Measurements from ENCODE around the gene SERPINB6. TPM values are rescaled to one million over a fixed set of nuclear protein-coding genes. Genes with fewer than 3 reads are reported as not detected.

SERPINB6 gene
- polyA plus RNA-seq, 3 donors, result 117 to 208 (median 200) TPM

DNA sequence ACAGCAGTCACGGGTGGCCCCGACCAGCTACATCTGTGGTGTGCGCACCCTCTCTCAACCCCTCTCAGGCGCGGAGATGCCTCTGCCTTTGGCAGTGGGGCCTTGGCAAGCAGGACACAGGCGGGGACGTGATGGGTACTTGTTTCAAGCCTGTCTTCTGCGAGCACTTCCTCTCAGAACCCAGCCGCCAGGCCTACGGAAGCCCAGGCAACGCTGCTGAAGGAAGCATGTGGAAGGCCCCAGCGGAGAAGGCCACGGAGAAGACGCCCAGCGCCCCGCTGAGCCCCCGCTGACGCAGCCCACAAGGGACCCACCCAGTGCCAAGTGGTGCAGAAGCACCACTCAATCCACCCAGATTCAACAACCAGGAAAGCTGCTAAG lies 13.0 kb downstream of the SERPINB6 start:
- WGBS (ENCODE audit: insufficient coverage), result 7% methylated on average over 18 of the region's 18 CpGs
- TF ChIP-seq, protein P1, sequence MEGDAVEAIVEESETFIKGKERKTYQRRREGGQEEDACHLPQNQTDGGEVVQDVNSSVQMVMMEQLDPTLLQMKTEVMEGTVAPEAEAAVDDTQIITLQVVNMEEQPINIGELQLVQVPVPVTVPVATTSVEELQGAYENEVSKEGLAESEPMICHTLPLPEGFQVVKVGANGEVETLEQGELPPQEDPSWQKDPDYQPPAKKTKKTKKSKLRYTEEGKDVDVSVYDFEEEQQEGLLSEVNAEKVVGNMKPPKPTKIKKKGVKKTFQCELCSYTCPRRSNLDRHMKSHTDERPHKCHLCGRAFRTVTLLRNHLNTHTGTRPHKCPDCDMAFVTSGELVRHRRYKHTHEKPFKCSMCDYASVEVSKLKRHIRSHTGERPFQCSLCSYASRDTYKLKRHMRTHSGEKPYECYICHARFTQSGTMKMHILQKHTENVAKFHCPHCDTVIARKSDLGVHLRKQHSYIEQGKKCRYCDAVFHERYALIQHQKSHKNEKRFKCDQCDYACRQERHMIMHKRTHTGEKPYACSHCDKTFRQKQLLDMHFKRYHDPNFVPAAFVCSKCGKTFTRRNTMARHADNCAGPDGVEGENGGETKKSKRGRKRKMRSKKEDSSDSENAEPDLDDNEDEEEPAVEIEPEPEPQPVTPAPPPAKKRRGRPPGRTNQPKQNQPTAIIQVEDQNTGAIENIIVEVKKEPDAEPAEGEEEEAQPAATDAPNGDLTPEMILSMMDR (IDR thresholded peaks at IDR 0.05), result no peak
- Histone ChIP-seq H3K27me3 (ENCODE audit: control insufficient read depth in 2 of 2, insufficient read depth in 2 of 2, low read length in 2 of 2) (no peaks in the 10 kb centered on the region), H2AFZ (ENCODE audit: insufficient read depth, low read depth, low read length, poor library complexity, severe bottlenecking) (peak overlapping the region; percentile 70), H3K36me3 (replicated peaks in 1 of 2; ENCODE audit: control insufficient read depth in 1 of 2, insufficient read depth in 2 of 2, low read length in 2 of 2) (peaks cover 13 to 42% of the 10 kb centered on the region in 2 donors), H3K9me3 (replicated peaks in 1 of 2; ENCODE audit: control insufficient read depth in 1 of 2, insufficient read depth in 1 of 2, low read length in 2 of 2) (no peaks in the 10 kb centered on the region), H3K4me1 (ENCODE audit: control insufficient read depth in 1 of 2, insufficient read depth in 2 of 2, low read length in 2 of 2) (peaks cover 25 to 30% of the 10 kb centered on the region in 2 donors), H3K4me2 (replicated peaks; ENCODE audit: extremely low read depth, low read length, poor library complexity, severe bottlenecking) (peak overlapping the region; percentile 37), H3K4me3 (replicated peaks in 1 of 3; ENCODE audit: low read depth in 2 of 3, low read length in 3 of 3) (peak overlapping the region in 1 of 3 experiments; percentile 23), H4K20me1 (ENCODE audit: insufficient read depth, low read length) (peaks cover 9% of the 10 kb centered on the region), H3K27ac (ENCODE audit: low read depth in 1 of 2, low read length in 2 of 2) (peak overlapping the region; percentile 23 to 30), H3K79me2 (ENCODE audit: insufficient read depth, low read length) (peaks cover 34% of the 10 kb centered on the region), H3K9ac (ENCODE audit: insufficient read depth, low read length, poor library complexity, severe bottlenecking) (peak overlapping the region; percentile 32)
- peak overlapping the region; percentile 27 to 68 for H3K4me3 Mint-ChIP-seq
- intact Hi-C loops (cut with micrococcal nuclease), result no loop called here
- peak overlapping the region; percentile 76 to 89 (median 86) for H3K27ac Mint-ChIP-seq
- DNase-seq, result peak; percentile 53 to 64 (median 63)
- no peaks in the 10 kb centered on the region for H3K27me3 Mint-ChIP-seq (ENCODE audit: low read depth in 3 of 3)
- H3K9me3 Mint-ChIP-seq, result no peaks in the 10 kb centered on the region
- H3K36me3 Mint-ChIP-seq, result peaks cover 37 to 59% of the 10 kb centered on the region in 2 donors
- peaks cover 32% of the 10 kb centered on the region for H3K4me1 Mint-ChIP-seq

DNA sequence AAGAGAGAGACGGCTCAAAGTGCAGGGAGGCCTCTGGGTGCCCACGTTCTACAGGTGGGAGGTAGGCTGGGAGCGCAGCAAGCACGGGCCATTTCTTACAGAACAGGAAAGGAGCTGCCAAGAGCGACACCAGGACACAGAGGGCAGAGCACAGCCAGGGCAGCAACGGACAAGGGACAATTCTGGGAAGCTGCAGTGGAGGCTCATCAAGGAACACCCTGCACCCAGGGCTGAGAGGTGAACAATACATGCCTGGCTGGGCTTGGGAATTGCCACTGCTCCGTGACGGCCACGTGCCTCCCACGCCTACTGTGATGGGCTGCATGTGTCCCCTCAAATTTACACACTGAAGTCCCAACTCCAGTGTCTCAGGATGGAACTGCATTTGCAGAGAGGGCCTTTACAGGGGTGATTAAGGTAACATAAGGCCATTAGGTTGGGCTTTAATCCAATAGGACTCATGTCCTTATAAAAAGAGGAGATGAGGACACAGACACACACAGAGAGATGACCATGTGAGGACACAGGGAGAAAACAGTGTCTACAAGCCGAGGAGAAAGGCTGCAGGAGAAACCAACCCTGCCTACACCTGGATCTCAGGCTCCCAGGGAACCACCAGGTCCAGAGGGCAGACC lies 13.6 kb downstream of the SERPINB6 start:
- H3K4me3 Mint-ChIP-seq, result peak overlapping the region in 1 of 2 donors; percentile 68

More for the DNA sequence above, 13.6 kb downstream of the SERPINB6 start:
- Histone ChIP-seq H3K4me1 (ENCODE audit: control insufficient read depth in 1 of 2, insufficient read depth in 2 of 2, low read length in 2 of 2) (peaks cover 22 to 28% of the 10 kb centered on the region in 2 donors), H3K27me3 (ENCODE audit: control insufficient read depth in 2 of 2, insufficient read depth in 2 of 2, low read length in 2 of 2) (no peaks in the 10 kb centered on the region), H4K20me1 (ENCODE audit: insufficient read depth, low read length) (peaks cover 9% of the 10 kb centered on the region), H3K4me2 (replicated peaks; ENCODE audit: extremely low read depth, low read length, poor library complexity, severe bottlenecking) (peak overlapping the region; percentile 37), H3K27ac (ENCODE audit: low read depth in 1 of 2, low read length in 2 of 2) (peak overlapping the region; percentile 23 to 30), H3K36me3 (replicated peaks in 1 of 2; ENCODE audit: control insufficient read depth in 1 of 2, insufficient read depth in 2 of 2, low read length in 2 of 2) (peaks cover 13 to 46% of the 10 kb centered on the region in 2 donors), H3K4me3 (replicated peaks in 1 of 3; ENCODE audit: low read depth in 2 of 3, low read length in 3 of 3) (peak overlapping the region in 1 of 3 experiments; percentile 23), H3K9ac (ENCODE audit: insufficient read depth, low read length, poor library complexity, severe bottlenecking) (peak overlapping the region; percentile 32), H3K9me3 (replicated peaks in 1 of 2; ENCODE audit: control insufficient read depth in 1 of 2, insufficient read depth in 1 of 2, low read length in 2 of 2) (no peaks in the 10 kb centered on the region), H3K79me2 (ENCODE audit: insufficient read depth, low read length) (peaks cover 30% of the 10 kb centered on the region), H2AFZ (ENCODE audit: insufficient read depth, low read depth, low read length, poor library complexity, severe bottlenecking) (peak overlapping the region; percentile 70)
- peaks cover 37 to 64% of the 10 kb centered on the region in 2 donors for H3K36me3 Mint-ChIP-seq
- no peak for DNase-seq
- H3K27me3 Mint-ChIP-seq (ENCODE audit: low read depth in 3 of 3), result no peaks in the 10 kb centered on the region
- H3K4me1 Mint-ChIP-seq, result peaks cover 33% of the 10 kb centered on the region
- no peaks in the 10 kb centered on the region for H3K9me3 Mint-ChIP-seq
- TF ChIP-seq, protein P1 (IDR thresholded peaks at IDR 0.05), result no peak
- WGBS (ENCODE audit: insufficient coverage), result 99% methylated on average over 6 of the region's 11 CpGs
- peak overlapping the region; percentile 73 to 88 (median 79) for H3K27ac Mint-ChIP-seq
- intact Hi-C loops (cut with micrococcal nuclease), result no loop called here

All from CD14-positive monocyte (primary cell).